ENCODE data around the gene GOPC.

GOPC gene

GRCh38 chr6:117595099-117595923 lies 7.0 kb downstream of the GOPC start:
- DNase-seq, result no peak

DNA sequence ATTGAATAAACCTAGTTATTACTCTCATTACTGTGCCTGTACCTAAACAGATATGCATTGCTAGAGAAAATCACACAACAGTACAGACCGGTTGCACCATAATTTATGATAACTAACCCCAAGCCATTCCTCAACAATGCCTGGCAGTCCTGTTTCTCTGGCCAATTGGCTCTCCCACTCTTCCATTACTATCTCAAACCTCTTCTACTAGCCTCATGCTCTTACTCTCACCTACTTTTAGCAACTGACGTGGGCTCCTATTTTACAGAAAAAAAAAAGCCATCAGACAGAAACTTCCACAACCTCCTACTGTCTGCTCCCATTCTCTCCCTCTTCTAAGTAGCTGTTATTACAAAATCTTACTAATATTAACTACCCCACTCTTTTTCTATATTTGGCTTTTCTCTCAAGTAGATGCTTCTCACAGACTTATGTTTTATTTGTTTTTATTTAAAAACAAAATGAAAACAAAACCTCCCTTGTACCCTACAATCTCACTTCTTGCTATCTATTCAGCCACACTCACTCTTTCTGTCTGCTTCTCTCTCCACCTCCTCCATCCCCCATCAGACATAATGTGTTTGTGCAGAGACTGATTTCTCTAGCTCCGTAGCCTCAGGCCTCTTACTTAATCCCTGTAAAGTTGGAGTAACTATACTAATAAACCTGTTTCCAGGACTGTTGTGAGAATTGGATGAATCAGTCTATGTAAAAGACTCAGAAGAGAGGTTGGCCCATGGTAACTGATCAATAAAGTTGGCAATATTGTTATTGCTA lies 9.1 kb downstream of the GOPC start:
- DNase-seq, result no peak

GRCh38 chr6:117591405-117591804 lies 10.9 kb downstream of the GOPC start:
- no peak for DNase-seq

DNA sequence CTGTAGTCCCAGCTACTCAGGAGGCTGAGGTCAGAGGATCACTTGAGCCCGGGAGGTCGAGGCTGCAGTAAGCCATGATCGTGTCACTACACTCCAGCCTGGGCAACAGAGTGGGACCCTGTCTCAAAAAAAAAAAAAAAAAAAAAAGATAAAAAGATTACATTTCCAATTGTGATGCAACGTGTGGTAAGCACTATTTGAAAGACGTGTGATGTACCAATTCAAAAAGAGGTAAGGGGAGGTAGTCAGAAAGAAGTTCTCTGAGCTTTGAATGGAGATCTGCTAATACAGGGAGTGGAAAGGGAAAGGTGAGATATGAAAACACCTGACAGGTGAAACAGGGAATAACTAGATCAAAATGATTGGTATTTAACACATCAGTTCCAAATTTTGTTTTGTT lies 11.9 kb downstream of the GOPC start:
- DNase-seq, result no peak

- no peak for DNase-seq
These were observed 16.7 kb downstream of the GOPC start for GRCh38 chr6:117585647-117586046.

DNA sequence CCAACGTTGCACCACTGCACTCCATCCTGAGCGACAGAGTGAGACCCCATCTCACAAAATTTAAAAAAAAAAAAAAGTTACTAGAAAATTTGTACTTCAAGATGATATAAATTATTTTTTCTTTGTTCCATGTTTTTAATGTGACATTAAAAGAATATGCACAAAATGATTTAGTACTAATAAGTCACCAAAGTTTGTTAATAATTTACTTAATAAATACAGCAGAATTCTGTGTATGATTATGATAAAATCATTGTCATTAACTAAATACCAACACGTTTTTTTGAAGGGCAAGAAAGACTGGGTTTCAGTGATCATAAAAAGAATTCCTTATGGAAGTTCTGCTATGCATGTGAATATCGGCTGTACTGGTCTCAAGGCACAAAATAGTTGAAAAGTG lies 28.1 kb downstream of the GOPC start:
- no peak for DNase-seq

GRCh38 chr6:117573006-117573680 lies 29.2 kb downstream of the GOPC start:
- no peak for DNase-seq

- DNase-seq, result no peak
These were observed 33.4 kb downstream of the GOPC start for GRCh38 chr6:117568831-117569410.

GRCh38 chr6:117568247-117568646 lies 34.1 kb downstream of the GOPC start:
- no peak for DNase-seq

DNA sequence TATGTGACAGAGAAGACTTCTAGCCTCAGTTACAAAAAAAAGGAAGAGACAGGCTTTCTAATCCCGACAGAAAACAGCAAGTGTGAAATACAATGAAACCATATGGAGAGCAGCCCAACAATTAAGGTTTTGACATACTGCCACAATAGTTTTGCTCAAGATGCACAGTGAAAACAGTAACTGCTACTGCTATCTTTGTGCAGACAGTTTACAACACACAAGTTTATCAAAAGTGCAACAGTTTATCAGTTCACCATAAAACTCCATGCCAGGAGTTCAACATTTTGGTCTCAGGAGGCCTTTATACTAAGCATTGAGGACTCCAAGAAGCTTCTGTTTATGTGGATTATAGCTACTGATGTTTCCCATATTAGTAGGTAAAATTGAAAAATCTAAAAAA lies 37.6 kb downstream of the GOPC start:
- no peak for DNase-seq

GRCh38 chr6:117561128-117561527 lies 41.2 kb downstream of the GOPC start:
- no peak for DNase-seq

DNA sequence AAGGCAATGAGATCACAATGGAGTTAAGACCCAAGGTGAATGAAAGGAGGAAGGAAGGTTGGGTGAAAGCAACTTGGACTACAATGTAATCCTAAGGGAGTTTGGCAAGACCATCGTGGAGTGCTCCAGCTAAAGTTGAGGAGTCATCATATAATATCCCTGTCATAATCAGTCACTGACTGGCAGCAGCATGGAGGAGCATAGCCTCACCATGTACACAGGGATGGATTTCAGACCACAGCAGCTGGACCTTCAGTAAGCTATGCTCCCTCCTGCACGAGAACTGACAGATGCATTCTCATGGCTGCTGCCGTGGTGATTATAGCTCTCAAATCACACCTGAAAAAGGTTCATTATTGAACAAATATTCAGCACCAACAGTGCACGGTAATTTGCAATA lies 43.0 kb downstream of the GOPC start:
- no peak for DNase-seq

- DNase-seq, result no peak
These were observed 43.5 kb downstream of the GOPC start for GRCh38 chr6:117558818-117559217.

DNA sequence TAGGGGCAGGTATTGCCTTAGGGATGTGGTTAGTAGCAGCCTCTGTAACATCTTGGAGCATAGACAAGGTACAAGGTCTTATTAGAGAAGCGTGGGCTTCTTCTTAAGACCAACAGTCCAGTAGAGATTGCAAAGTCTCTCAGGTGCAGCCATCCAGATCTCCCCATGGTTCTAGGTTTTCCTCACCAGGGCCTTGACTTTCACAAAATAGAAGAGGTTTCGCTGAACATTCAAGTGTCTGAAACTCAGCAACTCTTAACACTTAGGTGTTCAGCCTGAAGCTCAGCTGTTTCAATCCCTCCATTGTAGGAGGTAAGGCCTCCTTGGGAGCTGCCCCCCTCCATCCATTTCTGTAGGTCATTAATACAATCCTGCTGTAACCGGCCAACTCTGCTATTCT lies 44.4 kb downstream of the GOPC start:
- DNase-seq, result no peak

GRCh38 chr6:117555882-117556498 lies 46.3 kb downstream of the GOPC start:
- DNase-seq, result peak; percentile 63

- no peak for DNase-seq
These were observed 47.0 kb downstream of the GOPC start for GRCh38 chr6:117555262-117555849.

- no peak for DNase-seq
These were observed 49.2 kb downstream of the GOPC start for GRCh38 chr6:117553142-117553541.

GRCh38 chr6:117552618-117553017 lies 49.7 kb downstream of the GOPC start:
- DNase-seq, result no peak

GRCh38 chr6:117550618-117551242 lies 51.6 kb downstream of the GOPC start:
- no peak for DNase-seq

DNA sequence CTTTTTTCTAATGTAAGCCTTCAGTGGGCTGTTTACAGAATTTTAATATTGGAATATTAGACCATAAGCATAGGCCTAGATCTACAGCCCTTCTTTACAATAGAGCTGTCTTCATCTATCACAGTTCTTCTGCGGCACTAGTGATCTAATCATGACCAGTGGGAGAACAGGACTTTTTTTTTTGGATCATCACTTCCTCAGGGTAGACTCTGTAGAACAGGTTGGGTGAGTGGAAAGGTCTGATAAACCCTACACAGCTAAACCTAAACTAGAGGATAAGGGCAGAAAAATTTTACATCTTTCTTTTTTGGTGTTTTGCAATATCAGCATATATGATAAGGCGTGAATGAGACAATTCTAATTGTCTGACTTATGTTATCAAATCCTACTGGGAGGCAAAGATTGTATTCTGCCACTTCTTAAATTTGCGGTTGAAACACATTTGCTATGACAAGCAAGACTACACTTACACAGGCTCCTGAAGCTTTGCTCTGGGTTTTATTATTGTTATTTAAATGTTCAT lies 52.2 kb downstream of the GOPC start:
- DNase-seq, result no peak

DNA sequence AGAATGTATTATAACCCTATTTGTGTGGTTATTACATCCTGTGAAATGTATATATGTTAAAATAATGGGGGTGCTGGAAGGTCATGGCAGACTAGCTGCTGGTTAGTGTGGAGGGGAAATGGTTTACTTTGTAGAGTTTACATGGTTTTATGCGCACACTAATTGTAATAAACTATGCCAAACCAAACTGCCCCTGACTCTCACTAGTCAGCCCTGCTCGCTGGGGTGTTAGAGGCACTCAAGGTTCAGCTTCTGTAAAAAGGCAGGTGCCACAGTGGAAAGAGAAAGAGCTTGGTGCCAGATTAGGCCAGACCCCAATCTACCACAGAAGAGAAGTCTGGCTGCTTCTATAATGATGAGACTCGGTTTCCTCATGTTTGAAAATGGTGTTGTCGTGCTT lies 52.7 kb downstream of the GOPC start:
- DNase-seq, result no peak

Measured in T-helper 9 cell (primary cell).